Stimulated activated effector memory CD8-positive, alpha-beta T cell treated with anti-CD3 and anti-CD28 coated beads, Interleukin-12 subunit alpha, Interleukin-12 subunit beta, amount 100 ng/mL, for 72 hours (primary cell): ENCODE results near the gene FGGY.
"Not testable (repeated sequence)": the region's sequence is repeated elsewhere in the genome, so short reads cannot be mapped to it uniquely, and the experiment has no call there.

Source experiments
- ATAC-seq: fragments of 150-1000 bp; cut with Tn5 transposase; 2 replicates; pipeline ENCODE4 v1.10.0; 2021
- DNase-seq, 2 donors: peaks; one replicate each; pipeline ENCODE4 v3.0.0; 2021 to 2022; ENCODE audit warnings: low spot score in 2 of 2
- H3K27ac Mint-ChIP-seq: one replicate; pipeline ENCODE4 v1.8.0; 2022; ENCODE audit warnings: mild to moderate bottlenecking, mixed read lengths
- H3K36me3 Mint-ChIP-seq: one replicate; pipeline ENCODE4 v1.8.0; 2022; ENCODE audit warnings: mild to moderate bottlenecking, mixed read lengths
- H3K4me1 Mint-ChIP-seq: one replicate; pipeline ENCODE4 v1.8.0; 2022; ENCODE audit warnings: mixed read lengths
- H3K4me3 Mint-ChIP-seq: one replicate; pipeline ENCODE4 v1.8.0; 2022; ENCODE audit warnings: mild to moderate bottlenecking, mixed read lengths
- H3K9me3 Mint-ChIP-seq: one replicate; pipeline ENCODE4 v1.8.0; 2022; ENCODE audit warnings: mixed read lengths

The FGGY gene

DNA sequence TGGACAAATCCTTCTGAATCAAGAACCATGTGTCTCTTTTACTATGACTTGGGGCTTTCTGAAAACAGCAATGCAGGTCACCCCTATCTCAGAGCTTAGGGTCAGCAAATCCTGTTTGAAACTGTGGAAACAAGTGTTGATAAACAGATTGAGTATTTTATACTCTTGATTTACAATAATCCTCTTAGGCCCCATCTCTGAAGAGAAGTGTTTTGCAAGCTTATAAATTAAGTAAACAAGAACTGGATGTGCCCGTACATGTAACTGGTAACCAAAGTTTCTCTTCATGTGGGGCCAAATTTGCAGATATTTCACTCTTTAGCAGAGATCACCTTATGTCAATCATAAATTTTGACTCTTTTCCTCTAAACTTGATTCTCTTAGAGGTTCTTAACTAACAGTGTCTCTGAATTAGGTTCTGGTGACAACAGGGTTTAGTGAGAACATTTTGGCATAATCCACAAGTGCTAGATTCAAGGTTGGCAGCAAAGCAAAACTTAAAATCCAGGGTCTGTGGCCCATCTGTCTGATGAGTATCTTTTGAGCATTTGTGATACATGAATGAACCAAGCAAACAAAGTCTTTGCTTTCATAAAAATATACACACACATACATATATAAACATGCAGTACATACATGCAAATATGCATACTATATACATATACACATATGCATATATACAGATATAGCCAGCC lies 334.8 kb downstream of the FGGY start:
- Mint-ChIP-seq H3K36me3 (no peaks in the 10 kb centered on the region), H3K9me3 (no peaks in the 10 kb centered on the region), H3K27ac (no peak overlapping the region), H3K4me1 (no peaks in the 10 kb centered on the region), H3K4me3 (no peak overlapping the region)
- DNase-seq (no peak), ATAC-seq (no peak)

DNA sequence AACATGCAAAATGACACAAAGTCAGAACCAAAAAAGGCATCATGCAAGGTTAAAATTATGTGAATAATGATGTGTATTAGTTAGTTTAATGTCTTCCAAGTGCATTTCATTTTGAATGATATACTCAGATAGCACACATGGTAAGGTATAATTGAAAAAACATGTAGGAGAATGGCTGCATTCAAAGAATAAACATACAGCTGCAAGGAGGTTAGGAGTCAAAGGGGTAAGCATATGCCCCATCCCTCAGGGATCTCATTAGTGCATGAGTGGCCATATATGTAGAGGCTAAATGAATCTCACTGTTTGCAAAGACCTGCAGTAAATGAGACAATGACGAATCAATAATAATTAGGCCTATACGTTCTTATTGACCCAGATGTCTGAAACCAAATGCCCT lies 338.2 kb downstream of the FGGY start:
- H3K4me1 Mint-ChIP-seq = no peaks in the 10 kb centered on the region
- H3K27ac Mint-ChIP-seq = no peak overlapping the region
- no peaks in the 10 kb centered on the region for H3K9me3 Mint-ChIP-seq
- no peaks in the 10 kb centered on the region for H3K36me3 Mint-ChIP-seq
- DNase-seq (no peak), ATAC-seq (no peak)
- H3K4me3 Mint-ChIP-seq = no peak overlapping the region

DNA sequence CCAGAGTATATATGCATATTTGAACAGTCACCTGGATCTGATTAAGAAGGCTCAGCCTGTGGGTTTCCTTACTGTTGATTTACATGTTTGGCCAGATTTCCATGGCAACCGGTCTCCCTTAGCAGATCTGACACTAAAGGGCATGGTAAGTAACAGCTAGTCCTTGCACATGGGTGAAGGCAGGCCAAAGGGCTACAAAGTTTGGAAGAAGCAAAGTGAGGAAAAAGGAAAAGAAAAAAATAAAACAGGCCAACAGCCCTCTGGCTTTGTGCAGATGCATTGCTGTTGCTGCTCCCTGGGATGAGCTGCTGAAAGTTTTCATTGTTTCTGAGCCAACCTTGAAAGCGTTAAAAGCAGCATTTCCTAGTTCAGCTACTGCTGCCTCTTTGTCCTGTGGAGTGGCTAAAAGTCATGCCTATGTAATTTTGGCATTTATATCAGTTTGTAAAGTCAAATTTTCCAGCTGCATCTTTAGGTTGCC lies 341.4 kb downstream of the FGGY start:
- no peak overlapping the region for H3K4me3 Mint-ChIP-seq
- H3K4me1 Mint-ChIP-seq = no peaks in the 10 kb centered on the region
- no peaks in the 10 kb centered on the region for H3K36me3 Mint-ChIP-seq
- no peaks in the 10 kb centered on the region for H3K9me3 Mint-ChIP-seq
- H3K27ac Mint-ChIP-seq = no peak overlapping the region
- DNase-seq = no peak
- ATAC-seq = no peak

DNA sequence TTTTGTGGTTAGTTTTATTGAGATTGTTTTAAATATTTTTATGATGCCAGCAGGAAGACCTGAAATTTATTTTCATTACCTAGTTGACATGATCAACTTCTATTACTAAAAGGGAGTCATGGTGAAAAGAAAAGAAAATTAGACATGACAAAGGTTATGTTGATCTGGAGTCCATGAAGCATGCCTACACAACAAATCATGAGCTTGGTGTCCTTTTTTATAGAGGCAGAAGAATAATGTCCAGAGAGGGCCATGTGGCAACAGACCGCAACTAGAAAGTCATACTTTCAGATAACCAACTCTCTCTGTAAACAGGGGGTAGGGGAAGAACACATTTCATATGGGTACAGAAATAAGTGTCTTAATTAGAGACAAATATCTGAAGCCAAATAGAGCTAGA lies 342.4 kb downstream of the FGGY start:
- H3K9me3 Mint-ChIP-seq = no peaks in the 10 kb centered on the region
- no peaks in the 10 kb centered on the region for H3K36me3 Mint-ChIP-seq
- ATAC-seq (no peak), DNase-seq (no peak)
- H3K27ac Mint-ChIP-seq = no peak overlapping the region
- H3K4me3 Mint-ChIP-seq = no peak overlapping the region
- no peaks in the 10 kb centered on the region for H3K4me1 Mint-ChIP-seq

- ATAC-seq (no peak), DNase-seq (no peak)
- H3K9me3 Mint-ChIP-seq = no peaks in the 10 kb centered on the region
- H3K4me3 Mint-ChIP-seq = no peak overlapping the region
- no peak overlapping the region for H3K27ac Mint-ChIP-seq
- no peaks in the 10 kb centered on the region for H3K4me1 Mint-ChIP-seq
- no peaks in the 10 kb centered on the region for H3K36me3 Mint-ChIP-seq
Observed at GRCh38 chr1:59640851-59641250, 344.0 kb downstream of the FGGY start.

DNA sequence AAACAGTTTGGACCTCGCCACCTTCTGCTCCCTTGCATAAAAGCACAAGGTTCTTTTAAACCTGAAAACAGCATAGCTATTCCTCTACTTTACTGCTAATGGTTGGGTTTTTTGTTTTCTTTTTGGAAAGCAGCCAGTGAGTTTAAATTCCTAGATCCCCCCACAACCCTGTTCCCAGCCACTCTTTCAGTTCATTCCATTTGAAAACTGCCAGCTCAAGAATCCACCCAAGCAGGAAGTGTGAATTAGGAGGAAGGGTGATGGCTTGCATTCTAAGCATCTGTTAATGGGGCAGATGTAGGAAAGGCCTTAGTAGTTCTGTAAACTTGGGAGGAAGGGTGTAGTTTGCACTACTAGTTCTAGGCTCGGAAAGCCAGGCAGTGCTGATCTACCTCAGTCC lies 344.9 kb downstream of the FGGY start:
- no peak for ATAC-seq
- no peaks in the 10 kb centered on the region for H3K9me3 Mint-ChIP-seq
- no peaks in the 10 kb centered on the region for H3K4me1 Mint-ChIP-seq
- no peak for DNase-seq
- no peaks in the 10 kb centered on the region for H3K36me3 Mint-ChIP-seq
- no peak overlapping the region for H3K27ac Mint-ChIP-seq
- no peak overlapping the region for H3K4me3 Mint-ChIP-seq

GRCh38 chr1:59643526-59643925 lies 346.6 kb downstream of the FGGY start:
- no peak for DNase-seq
- Mint-ChIP-seq H3K36me3 (no peaks in the 10 kb centered on the region), H3K27ac (no peak overlapping the region), H3K4me3 (no peak overlapping the region), H3K4me1 (no peaks in the 10 kb centered on the region), H3K9me3 (no peaks in the 10 kb centered on the region)
- no peak for ATAC-seq

- no peak overlapping the region for H3K4me3 Mint-ChIP-seq
- H3K27ac Mint-ChIP-seq = no peak overlapping the region
- H3K9me3 Mint-ChIP-seq = no peaks in the 10 kb centered on the region
- ATAC-seq = no peak
- H3K36me3 Mint-ChIP-seq = no peaks in the 10 kb centered on the region
- H3K4me1 Mint-ChIP-seq = no peaks in the 10 kb centered on the region
- DNase-seq = no peak
Observed at GRCh38 chr1:59645893-59646292, 349.0 kb downstream of the FGGY start.

- not testable (repeated sequence) for DNase-seq, H3K4me3 Mint-ChIP-seq, H3K36me3 Mint-ChIP-seq, H3K4me1 Mint-ChIP-seq, H3K27ac Mint-ChIP-seq, ATAC-seq, H3K9me3 Mint-ChIP-seq
Observed at GRCh38 chr1:59653142-59653958, 356.5 kb downstream of the FGGY start.

DNA sequence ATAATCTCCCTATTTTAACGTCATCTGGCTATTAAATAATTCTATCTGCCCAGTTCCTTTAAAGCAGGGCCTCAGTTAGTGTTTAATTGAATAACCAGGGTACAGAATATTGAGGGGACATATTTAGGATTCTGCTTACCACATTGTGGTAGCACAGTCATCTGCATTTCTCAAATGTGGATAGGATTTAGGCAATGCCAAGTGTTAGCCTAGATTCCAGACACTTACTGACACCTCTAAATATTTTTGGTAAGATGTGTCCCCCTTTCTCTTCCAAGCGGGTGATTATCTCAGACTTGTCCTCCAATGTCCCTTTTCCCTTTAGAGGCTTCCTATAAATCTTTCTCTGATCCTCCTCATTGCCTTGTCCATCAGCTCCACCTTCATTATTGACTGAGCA lies 357.1 kb downstream of the FGGY start:
- no peak for DNase-seq
- ATAC-seq = no peak
- Mint-ChIP-seq H3K36me3 (no peaks in the 10 kb centered on the region), H3K27ac (no peak overlapping the region), H3K9me3 (no peaks in the 10 kb centered on the region), H3K4me1 (no peaks in the 10 kb centered on the region), H3K4me3 (no peak overlapping the region)

DNA sequence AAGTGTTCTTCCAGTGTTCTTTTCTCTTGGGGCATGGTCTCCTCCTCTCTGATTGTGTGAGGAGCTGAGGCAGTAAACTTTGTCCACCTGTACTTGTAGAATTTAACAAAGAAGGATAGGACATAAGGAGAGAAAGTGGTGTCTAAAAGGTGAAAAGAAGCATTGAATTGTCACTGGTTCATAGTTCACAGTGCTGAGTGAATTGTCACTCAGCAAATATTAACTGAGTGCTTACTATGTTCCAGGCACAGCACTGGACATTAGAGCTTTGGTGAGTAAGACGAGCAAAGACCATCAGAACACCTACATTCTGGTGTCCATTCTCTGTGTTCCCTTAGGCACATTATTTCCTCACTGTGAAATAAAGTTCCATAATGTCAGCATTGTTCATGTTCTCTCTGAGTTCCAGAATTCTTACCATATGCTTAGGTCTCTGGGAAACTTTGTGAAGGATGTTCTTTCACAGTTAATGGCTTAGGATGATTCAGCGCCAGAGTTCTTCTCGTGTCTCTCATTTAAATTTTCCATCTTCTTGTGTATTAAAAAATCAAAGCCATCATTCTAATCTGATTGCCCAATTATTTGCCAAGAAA lies 361.1 kb downstream of the FGGY start:
- Mint-ChIP-seq H3K9me3 (no peaks in the 10 kb centered on the region), H3K36me3 (no peaks in the 10 kb centered on the region)

GRCh38 chr1:59664166-59664565 lies 367.3 kb downstream of the FGGY start:
- Mint-ChIP-seq H3K4me3 (no peak overlapping the region), H3K9me3 (no peaks in the 10 kb centered on the region)
- no peak for ATAC-seq

More for the DNA sequence above, 361.1 kb downstream of the FGGY start:
- Mint-ChIP-seq H3K27ac (no peak overlapping the region), H3K4me3 (no peak overlapping the region), H3K4me1 (no peaks in the 10 kb centered on the region)
- ATAC-seq = no peak
- no peak for DNase-seq

DNA sequence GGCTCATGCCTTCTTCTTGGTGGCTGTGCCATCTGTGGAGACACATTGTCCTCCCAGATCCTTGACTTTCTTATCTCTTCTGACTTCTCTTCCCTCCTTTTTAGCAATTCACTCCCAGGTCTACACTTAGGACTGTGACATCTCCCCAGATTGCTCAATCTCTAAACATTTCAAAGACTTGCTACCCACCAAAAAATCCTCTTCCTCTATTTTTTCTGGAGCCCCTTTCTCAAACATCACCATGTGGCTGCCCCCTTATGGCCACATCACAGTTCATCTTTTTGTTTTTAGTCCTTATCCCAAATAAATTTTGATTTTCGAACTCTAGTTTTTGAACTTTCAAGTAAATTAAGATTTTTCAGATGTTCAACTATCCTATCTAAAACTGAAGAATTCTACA lies 369.2 kb downstream of the FGGY start:
- DNase-seq = no peak
- no peaks in the 10 kb centered on the region for H3K9me3 Mint-ChIP-seq
- ATAC-seq = no peak
- H3K27ac Mint-ChIP-seq = no peak overlapping the region
- no peaks in the 10 kb centered on the region for H3K36me3 Mint-ChIP-seq
- no peaks in the 10 kb centered on the region for H3K4me1 Mint-ChIP-seq
- H3K4me3 Mint-ChIP-seq = no peak overlapping the region

More at GRCh38 chr1:59664166-59664565, 367.3 kb downstream of the FGGY start:
- Mint-ChIP-seq H3K27ac (no peak overlapping the region), H3K4me1 (no peaks in the 10 kb centered on the region), H3K36me3 (no peaks in the 10 kb centered on the region)
- no peak for DNase-seq

DNA sequence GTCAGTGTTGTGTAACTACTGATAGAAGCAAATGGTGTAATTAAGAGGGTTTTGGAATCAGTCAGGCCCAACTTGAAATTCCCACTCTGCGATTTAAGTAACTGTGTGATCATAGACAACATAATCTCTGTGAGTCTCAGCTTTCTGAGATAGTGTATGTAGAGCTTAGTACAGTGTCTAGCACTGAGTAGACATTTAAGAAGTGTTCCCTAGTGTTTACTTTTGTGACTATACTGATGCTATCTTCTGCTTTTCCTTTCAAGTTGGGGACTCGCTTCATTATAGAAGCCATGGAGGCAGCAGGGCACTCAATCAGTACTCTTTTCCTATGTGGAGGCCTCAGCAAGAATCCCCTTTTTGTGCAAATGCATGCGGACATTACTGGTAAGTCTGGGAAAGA lies 370.1 kb downstream of the FGGY start:
- no peak overlapping the region for H3K4me3 Mint-ChIP-seq
- ATAC-seq (no peak), DNase-seq (no peak)
- H3K36me3 Mint-ChIP-seq = no peaks in the 10 kb centered on the region
- H3K27ac Mint-ChIP-seq = no peak overlapping the region
- no peaks in the 10 kb centered on the region for H3K4me1 Mint-ChIP-seq
- no peaks in the 10 kb centered on the region for H3K9me3 Mint-ChIP-seq

DNA sequence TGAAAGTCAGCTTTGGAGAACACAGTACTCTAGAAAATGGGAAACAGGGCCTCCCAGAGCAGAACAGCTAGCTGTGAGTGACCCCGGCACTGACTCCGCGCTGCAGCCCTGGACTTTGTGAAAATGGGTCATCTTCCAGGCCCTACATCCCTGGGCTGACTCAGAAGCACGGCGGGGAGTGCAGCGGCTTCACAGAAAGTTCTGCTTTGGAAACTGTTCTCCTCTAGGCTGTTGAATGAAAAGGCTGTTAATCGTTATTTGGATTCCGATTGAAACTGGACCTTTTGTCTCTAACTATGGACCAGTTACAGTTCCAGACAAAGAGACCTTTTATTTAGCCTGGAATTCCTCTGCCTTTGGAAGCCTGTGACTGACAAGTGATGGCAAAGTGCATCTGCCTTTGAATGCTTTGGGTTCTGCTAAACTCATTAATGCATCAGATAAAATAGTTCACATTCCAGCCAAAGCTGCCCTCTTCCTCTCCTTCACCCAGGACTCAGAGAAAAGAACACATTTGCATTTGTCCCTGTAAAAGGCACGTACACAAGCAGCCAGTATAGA lies 372.9 kb downstream of the FGGY start:
- no peak for DNase-seq
- no peak for ATAC-seq
- H3K27ac Mint-ChIP-seq = no peak overlapping the region
- no peaks in the 10 kb centered on the region for H3K36me3 Mint-ChIP-seq
- H3K9me3 Mint-ChIP-seq = no peaks in the 10 kb centered on the region
- H3K4me3 Mint-ChIP-seq = no peak overlapping the region
- no peaks in the 10 kb centered on the region for H3K4me1 Mint-ChIP-seq
